Caco-2 (cell line): ENCODE data around the gene MYRF. TPM values are rescaled to one million over a fixed set of nuclear protein-coding genes. Genes with fewer than 3 reads are reported as not detected.

ENCODE experiments used
- BruUV-seq: library from RNA; stranded (reverse); fragments of 400-500 nt; replicated peaks from 2 replicates; lab custom pipeline; 2021; lab: Mats Ljungman, UMichigan
- CTCF ChIA-PET: fragments of 300-600 bp; sonication (Branson Sonifier 250); formaldehyde crosslinking; loops from one replicate; lab custom pipeline; 2022; ENCODE audit warnings: antibody characterized with exemption; lab: Charles Lee
- POLR2A ChIA-PET: fragments of 300-600 bp; sonication (Branson Sonifier 250); formaldehyde crosslinking; loops from one replicate; lab custom pipeline; 2022; ENCODE audit warnings: antibody characterized with exemption; lab: Charles Lee
- DNase-seq, 2 experiments: peaks; one replicate each; pipeline versions ENCODE4 v3.0.0 to v3.0.0-alpha.2; 2020 to 2022
- H3K27me3 ChIP-seq: replicated peaks from 2 replicates; pipeline ENCODE4 v1.6.0; 2011; ENCODE audit warnings: low read length; ENCODE audit not compliant: control insufficient read depth, insufficient read depth
- H3K36me3 ChIP-seq: 2 replicates; pipeline ENCODE4 v1.5.1; 2011; ENCODE audit warnings: low read length; ENCODE audit not compliant: control insufficient read depth, insufficient read depth
- H3K4me1 ChIP-seq: fragments of 250-450 bp; sonication (Bioruptor Pico); 2 replicates; pipeline ENCODE4 v1.5.1; 2020; ENCODE audit warnings: mild to moderate bottlenecking
- H3K4me3 ChIP-seq: 2 replicates; pipeline ENCODE4 v1.5.1; 2011; ENCODE audit warnings: low read depth, mild to moderate bottlenecking, control low read depth, low read length
- H3K9me3 ChIP-seq: fragments of 250-450 bp; sonication (Bioruptor Pico); 2 replicates; pipeline ENCODE4 v1.5.1; 2020; ENCODE audit warnings: mild to moderate bottlenecking, moderate library complexity
- H3K27ac Mint-ChIP-seq: one replicate; pipeline ENCODE4 v1.8.0; 2022; ENCODE audit warnings: mixed read lengths; ENCODE audit not compliant: unreplicated experiment
- H3K27me3 Mint-ChIP-seq: one replicate; pipeline ENCODE4 v1.8.0; 2022; ENCODE audit warnings: mixed read lengths; ENCODE audit not compliant: insufficient read depth, unreplicated experiment
- H3K36me3 Mint-ChIP-seq: one replicate; pipeline ENCODE4 v1.8.0; 2022; ENCODE audit warnings: mild to moderate bottlenecking, mixed read lengths; ENCODE audit not compliant: insufficient read depth, unreplicated experiment
- H3K4me1 Mint-ChIP-seq: one replicate; pipeline ENCODE4 v1.8.0; 2022; ENCODE audit warnings: low read depth, mixed read lengths; ENCODE audit not compliant: unreplicated experiment
- H3K4me3 Mint-ChIP-seq: one replicate; pipeline ENCODE4 v1.8.0; 2022; ENCODE audit warnings: mild to moderate bottlenecking, moderate library complexity, mixed read lengths; ENCODE audit not compliant: unreplicated experiment
- H3K9me3 Mint-ChIP-seq: one replicate; pipeline ENCODE4 v1.8.0; 2022; ENCODE audit warnings: mixed read lengths; ENCODE audit not compliant: unreplicated experiment
- CTCF ChIP-seq, 2 experiments: fragments of 200-600 bp in 1 of 2; IDR thresholded peaks; 1 replicate in 1 of 2; 2 replicates in 1 of 2; pipeline versions ENCODE4 v1.5.1 to v1.8.0; 2011 to 2022; ENCODE audit warnings: antibody characterized with exemption in 1 of 2, control low read depth in 1 of 2, inconsistent platforms in 1 of 2, low read depth in 1 of 2, low read length in 1 of 2, mild to moderate bottlenecking in 1 of 2, moderate library complexity in 1 of 2; ENCODE audit not compliant: insufficient read depth in 1 of 2, severe bottlenecking in 1 of 2, unreplicated experiment in 1 of 2
- intact Hi-C: fragments of 100-400 bp; cut with micrococcal nuclease; formaldehyde crosslinking; loops from one replicate; pipeline ENCODE4 v1.10.0; 2022; ENCODE audit not compliant: unreplicated experiment
- total RNA-seq: library from RNA; stranded (reverse); gene quantifications from 2 replicates; pipeline ENCODE4 v1.2.3, GENCODE V29; 2022

Gene MYRF
- total RNA-seq, 1 experiment from 2014 or later, result 169 TPM

- Mint-ChIP-seq H3K9me3 (no peaks in the 10 kb centered on the region), H3K4me3 (no peak overlapping the region), H3K27ac (no peak overlapping the region), H3K36me3 (peaks cover 5% of the 10 kb centered on the region), H3K4me1 (no peaks in the 10 kb centered on the region), H3K27me3 (no peaks in the 10 kb centered on the region)
- CTCF ChIA-PET, result interaction anchor here (1.2 to 1.9 kb wide), 3 partner anchors 24 to 30 kb away, joined by 3 to 4 read pairs (median 3); no protein-coding TSS in a partner anchor
- H3K27me3 ChIP-seq, result no peaks in the 10 kb centered on the region
- no peaks in the 10 kb centered on the region for H3K4me1 ChIP-seq
- no peak for DNase-seq
- intact Hi-C loops, result no loop called here
- POLR2A ChIA-PET, result no interaction called here
- no peak for TF ChIP-seq CTCF (IDR thresholded peaks at IDR 0.05; ENCODE audit: insufficient read depth in 1 of 2, low read depth in 1 of 2, low read length in 1 of 2, severe bottlenecking in 1 of 2, unreplicated experiment in 1 of 2)
- H3K9me3 ChIP-seq, result no peaks in the 10 kb centered on the region
- BruUV-seq, result no TSS peak
- 0 out of 2 replicates have a peak, but pooled peaks cover 1% of the 10 kb centered on the region for H3K36me3 ChIP-seq
- H3K4me3 ChIP-seq, result no peak overlapping the region
Observed at GRCh38 chr11:61709110-61709509, 43.3 kb upstream of the MYRF start.

GRCh38 chr11:61709572-61709971 is 42.9 kb upstream of the MYRF start:
- Histone ChIP-seq H3K36me3 (0 out of 2 replicates have a peak, but pooled peaks cover 1% of the 10 kb centered on the region), H3K4me3 (no peak overlapping the region), H3K9me3 (no peaks in the 10 kb centered on the region), H3K27me3 (no peaks in the 10 kb centered on the region), H3K4me1 (no peaks in the 10 kb centered on the region)
- no peak for DNase-seq
- Mint-ChIP-seq H3K4me3 (no peak overlapping the region), H3K4me1 (no peaks in the 10 kb centered on the region), H3K36me3 (peaks cover 10% of the 10 kb centered on the region), H3K27ac (no peak overlapping the region), H3K9me3 (no peaks in the 10 kb centered on the region), H3K27me3 (no peaks in the 10 kb centered on the region)
- no peak for TF ChIP-seq CTCF (IDR thresholded peaks at IDR 0.05; ENCODE audit: insufficient read depth in 1 of 2, low read depth in 1 of 2, low read length in 1 of 2, severe bottlenecking in 1 of 2, unreplicated experiment in 1 of 2)
- intact Hi-C loops, result no loop called here
- ChIA-PET CTCF (interaction anchor here (1.2 to 1.9 kb wide), 3 partner anchors 24 to 30 kb away, joined by 3 to 4 read pairs (median 3); no protein-coding TSS in a partner anchor), POLR2A (no interaction called here)
- BruUV-seq, result no TSS peak

GRCh38 chr11:61710019-61710418 is 42.4 kb upstream of the MYRF start:
- no peaks in the 10 kb centered on the region for H3K9me3 Mint-ChIP-seq
- no peaks in the 10 kb centered on the region for H3K4me1 Mint-ChIP-seq
- TF ChIP-seq CTCF (IDR thresholded peaks at IDR 0.05; ENCODE audit: insufficient read depth in 1 of 2, low read depth in 1 of 2, low read length in 1 of 2, severe bottlenecking in 1 of 2, unreplicated experiment in 1 of 2), result no peak
- DNase-seq, result no peak
- POLR2A ChIA-PET, result no interaction called here
- H3K4me3 ChIP-seq, result no peak overlapping the region
- no peak overlapping the region for H3K4me3 Mint-ChIP-seq
- H3K4me1 ChIP-seq, result no peaks in the 10 kb centered on the region
- no peak overlapping the region for H3K27ac Mint-ChIP-seq
- no peaks in the 10 kb centered on the region for H3K9me3 ChIP-seq
- intact Hi-C loops, result no loop called here
- 0 out of 2 replicates have a peak, but pooled peaks cover 1% of the 10 kb centered on the region for H3K36me3 ChIP-seq
- CTCF ChIA-PET, result interaction anchor here (0.6 to 1.5 kb wide), 3 partner anchors 21 to 122 kb away, joined by 3 read pairs; no protein-coding TSS in a partner anchor
- peaks cover 10% of the 10 kb centered on the region for H3K36me3 Mint-ChIP-seq
- no peaks in the 10 kb centered on the region for H3K27me3 Mint-ChIP-seq
- no peaks in the 10 kb centered on the region for H3K27me3 ChIP-seq
- BruUV-seq, result no TSS peak
